Activated CD8-positive, alpha-beta memory T cell treated with anti-CD3 and anti-CD28 coated beads, Interleukin-2, amount 50 U/mL, for 1 hour (primary cell): ENCODE data around the gene VDR.
"Not testable (repeated sequence)": the region's sequence is repeated elsewhere in the genome, so short reads cannot be mapped to it uniquely, and the experiment has no call there.

ENCODE experiments used
- DNase-seq: peaks from one replicate; pipeline ENCODE4 v3.0.0-alpha.2; 2020; ENCODE audit errors: extremely low read depth

The VDR gene

DNA sequence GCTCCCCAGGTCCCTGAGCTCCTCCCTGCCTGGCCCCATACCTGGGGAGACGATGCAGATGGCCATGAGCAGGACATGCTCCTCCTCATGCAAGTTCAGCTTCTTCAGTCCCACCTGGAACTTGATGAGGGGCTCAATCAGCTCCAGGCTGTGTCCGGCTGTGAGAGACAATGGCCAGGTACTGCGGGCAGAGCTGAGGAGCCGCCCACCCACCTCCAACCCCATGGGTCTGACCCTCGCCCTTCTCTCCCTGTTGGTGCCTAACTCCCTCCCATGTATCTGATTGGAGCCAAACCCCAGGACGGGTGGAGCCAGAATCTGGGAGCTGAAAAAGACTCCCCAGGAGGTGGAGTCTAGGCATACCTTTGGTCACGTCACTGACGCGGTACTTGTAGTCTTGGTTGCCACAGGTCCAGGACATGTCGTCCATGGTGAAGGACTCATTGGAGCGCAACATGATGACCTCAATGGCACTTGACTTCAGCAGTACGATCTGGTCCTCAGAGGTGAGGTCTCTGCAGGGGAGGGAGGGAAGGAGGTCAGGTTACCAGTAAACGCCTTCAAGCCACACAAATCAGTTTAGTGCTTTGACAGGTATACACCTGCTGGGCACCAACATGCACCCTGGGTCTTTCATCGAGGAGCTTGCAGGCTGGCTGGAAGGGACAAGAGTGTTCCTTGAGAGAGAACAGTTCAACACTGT is 58.3 kb downstream of the VDR start:
- no peak for DNase-seq

DNA sequence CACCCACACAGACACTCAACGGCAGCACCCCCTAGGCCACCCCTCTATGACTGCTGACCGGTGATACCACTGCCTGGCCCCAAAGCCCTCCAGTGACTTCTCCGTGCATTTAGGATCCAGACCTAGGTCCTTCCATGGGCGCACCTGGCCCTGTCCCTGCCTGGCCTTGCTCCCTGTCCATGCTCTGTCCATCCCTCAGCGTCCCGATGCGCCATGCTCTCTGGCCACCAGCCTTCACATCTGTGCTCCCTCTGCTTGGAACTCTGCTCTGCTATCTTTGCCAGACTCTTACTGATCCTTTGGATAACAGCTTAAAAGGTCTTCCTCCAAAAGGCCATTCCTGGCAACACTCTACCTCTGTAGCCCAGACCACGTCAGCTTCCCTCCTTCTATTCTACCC is 59.7 kb downstream of the VDR start:
- DNase-seq = no peak

DNA sequence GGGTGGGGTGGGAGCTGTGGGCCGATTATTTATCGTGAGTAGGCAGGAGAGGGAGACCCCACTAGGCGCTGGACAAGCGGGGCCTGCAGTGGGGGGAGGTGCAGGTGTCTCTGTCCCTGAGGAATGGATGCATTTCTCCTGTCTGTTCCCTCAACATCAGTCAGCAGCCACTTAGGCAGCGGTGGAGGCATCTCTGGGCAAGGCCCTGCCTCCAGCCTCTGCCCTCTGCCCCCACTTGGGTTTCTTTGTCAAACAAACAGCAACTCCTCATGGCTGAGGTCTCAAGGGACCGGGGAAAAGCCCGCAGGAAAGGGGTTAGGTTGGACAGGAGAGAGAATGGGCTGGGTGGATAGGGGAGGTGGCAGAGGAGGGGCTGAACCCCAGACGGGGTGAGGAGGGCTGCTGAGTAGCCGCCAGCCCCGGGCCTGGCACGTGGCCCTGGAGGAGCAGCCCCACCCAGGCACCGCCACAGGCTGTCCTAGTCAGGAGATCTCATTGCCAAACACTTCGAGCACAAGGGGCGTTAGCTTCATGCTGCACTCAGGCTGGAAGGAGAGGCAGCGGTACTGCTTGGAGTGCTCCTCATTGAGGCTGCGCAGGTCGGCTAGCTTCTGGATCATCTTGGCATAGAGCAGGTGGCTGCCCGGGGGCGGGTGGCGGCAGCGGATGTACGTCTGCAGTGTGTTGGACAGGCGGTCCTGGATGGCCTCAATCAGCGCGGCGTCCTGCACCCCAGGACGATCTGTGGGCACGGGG is 60.4 kb downstream of the VDR start:
- no peak for DNase-seq

GRCh38 chr12:47843226-47843980 is 61.4 kb downstream of the VDR start:
- DNase-seq = no peak

- DNase-seq = not testable (repeated sequence)
Measured at GRCh38 chr12:47842543-47842942, 62.3 kb downstream of the VDR start.

- no peak for DNase-seq
Measured at GRCh38 chr12:47841910-47842309, 62.9 kb downstream of the VDR start.

DNA sequence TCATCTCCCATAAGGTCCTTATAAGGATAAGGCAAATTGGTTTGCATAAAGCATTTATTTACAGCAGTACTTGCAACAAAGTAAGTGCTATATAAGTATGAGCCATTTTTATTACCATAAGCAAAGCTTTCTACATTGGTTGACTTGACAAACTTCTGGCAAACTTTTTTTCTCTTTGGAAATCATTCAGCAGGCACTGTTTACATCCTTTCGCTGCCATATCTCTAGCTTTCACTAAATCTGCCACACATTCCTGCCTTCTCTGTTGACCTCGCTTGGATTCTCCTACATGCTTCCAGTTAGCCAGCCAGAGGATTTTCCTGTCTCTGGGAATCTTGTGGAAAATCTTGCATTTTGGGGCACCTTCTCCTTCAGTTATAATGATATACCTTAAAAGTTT is 63.3 kb downstream of the VDR start:
- DNase-seq = no peak

DNA sequence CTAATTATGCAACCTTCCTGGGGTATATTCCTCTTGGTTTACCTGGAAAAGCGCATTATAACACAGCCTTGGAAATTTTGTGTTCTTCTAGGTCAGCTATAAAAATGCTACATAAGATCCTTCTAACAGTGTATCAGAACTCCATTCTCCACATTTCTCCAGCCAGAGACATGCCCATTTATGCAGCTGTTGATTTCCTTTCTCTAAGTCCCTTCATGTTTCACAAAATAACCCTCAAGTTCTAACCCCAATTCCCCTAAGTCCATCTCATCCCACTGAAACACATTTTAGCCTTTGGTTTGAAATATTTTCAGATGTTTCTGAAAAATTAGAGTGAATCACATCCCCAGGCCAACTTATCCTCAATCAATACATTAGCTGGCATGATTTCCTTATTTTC is 64.2 kb downstream of the VDR start:
- no peak for DNase-seq

- no peak for DNase-seq
Measured at GRCh38 chr12:47839214-47839876, 65.4 kb downstream of the VDR start.

GRCh38 chr12:47838286-47838931 is 66.4 kb downstream of the VDR start:
- no peak for DNase-seq

DNA sequence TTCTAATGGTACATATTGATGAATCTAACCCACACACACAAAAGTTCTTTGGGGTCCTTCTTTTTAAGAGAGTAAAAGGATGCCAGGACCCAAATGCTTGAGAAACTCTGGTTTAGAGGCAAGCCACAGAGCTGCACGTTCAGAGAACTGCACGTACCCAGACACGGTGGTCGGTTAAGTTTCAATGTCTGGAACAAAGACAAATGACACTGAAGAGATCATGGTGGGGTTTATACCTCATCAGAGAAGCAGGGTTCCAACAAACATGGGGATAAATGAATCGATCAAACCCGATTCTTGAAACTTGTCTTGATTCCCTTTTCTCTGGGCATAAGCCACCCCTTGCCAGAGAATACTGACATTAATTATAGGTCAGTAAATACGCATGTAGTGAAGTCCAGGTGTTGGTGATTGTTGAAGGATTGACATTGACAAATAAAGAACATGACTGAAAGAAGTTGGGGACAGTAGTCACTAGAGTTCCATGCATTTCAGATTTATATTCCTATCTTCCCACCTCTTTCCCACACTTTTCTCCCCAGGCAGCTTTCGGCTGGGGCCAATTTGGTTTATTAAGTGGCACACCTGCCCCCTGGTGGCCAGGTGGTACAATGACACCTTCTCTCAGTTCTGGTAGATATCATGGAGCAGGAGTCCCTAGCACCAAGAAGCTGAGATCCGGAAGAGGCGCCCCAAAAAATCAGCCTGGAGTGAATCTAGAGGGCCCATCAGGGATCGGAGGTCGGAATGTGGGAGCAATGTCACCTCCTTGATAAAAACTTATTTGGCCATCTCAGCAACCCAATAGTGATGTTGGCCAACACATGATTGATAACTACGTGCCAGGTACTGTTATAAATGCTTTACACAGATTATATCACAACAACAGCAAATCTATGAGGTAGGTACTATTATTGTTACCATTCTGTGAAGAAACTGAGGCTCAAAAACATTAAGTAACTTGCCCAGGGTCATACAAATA is 67.3 kb downstream of the VDR start:
- DNase-seq = no peak

- no peak for DNase-seq
Measured at GRCh38 chr12:47835831-47836155, 69.0 kb downstream of the VDR start.

DNA sequence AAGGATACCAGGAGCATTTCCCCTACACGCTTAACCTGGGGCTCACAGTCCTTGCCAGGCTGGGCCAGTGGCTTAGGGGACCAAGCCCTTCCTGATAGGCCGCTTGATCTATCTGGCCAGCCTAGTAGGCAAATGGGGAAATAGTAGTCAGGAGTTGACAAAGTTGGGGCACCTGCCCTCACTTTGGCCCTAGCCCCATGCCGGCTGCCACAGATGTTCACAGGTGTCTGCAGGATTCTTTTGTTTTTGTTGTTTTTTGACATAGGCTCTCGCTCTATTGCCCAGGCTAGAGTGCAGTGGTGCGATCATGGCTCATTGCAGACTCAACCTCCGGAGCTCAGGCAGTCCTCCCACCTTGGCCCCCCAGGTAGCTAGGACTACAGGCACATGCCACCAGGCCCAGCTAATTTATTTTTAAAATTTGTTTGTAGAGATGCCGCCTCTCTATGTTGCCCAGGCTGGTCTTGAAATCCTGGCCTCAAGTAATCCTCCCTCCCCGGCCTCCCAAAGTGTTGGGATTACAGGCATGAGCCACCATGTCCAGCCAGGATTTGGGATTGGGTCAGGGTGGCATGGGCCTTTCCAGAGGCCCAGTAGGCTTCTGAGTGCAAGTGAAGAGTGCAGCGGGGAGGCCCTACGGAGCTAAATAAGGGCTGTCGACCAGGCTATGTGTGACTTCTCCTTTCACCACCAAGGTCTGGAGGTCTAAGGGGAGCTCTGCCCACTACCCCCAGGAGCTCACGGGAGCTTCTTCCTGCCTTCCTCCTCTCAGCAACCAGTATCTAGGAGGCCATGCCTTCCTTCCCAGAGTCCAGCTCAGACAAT is 69.6 kb downstream of the VDR start:
- DNase-seq = no peak

GRCh38 chr12:47834199-47834903 is 70.4 kb downstream of the VDR start:
- no peak for DNase-seq

- DNase-seq = no peak
Measured at GRCh38 chr12:47833591-47834012, 71.2 kb downstream of the VDR start.

GRCh38 chr12:47832263-47832933 is 72.4 kb downstream of the VDR start:
- no peak for DNase-seq

GRCh38 chr12:47829584-47829983 is 75.2 kb downstream of the VDR start:
- DNase-seq = no peak

DNA sequence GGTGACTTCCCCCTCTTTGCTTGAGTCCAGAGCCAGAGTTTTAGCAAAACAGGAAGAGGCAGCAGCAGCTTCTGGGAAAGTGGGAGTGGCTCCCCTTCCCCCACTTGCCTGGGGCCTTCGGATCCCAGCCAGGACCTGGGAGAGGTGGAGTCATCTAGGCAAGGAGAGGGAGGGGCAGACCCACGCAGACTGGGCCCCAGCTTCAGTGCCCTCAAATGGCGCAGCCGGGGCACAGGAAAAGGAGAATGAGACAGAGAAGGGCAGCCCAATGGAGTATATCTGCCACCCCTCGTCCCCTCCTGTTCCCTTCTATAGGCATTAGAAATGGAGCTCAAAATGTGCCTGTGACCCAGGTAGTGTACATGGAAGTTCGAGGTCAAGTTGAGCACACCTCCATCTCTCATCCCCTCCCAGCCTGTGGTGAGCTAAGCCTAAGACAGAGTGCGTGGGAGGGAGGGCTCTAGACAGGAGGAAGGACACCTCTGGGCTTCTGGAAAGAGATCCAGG is 75.8 kb downstream of the VDR start:
- no peak for DNase-seq
